HG02571 (cell line): ENCODE data around the gene GID8.

Experiments
- ATAC-seq: cut with Tn5 transposase; IDR thresholded peaks from one replicate; pipeline ENCODE4 v1.9.1; 2021; ENCODE audit warnings: mild to moderate bottlenecking, moderate library complexity; ENCODE audit not compliant: unreplicated experiment

GID8 gene

DNA sequence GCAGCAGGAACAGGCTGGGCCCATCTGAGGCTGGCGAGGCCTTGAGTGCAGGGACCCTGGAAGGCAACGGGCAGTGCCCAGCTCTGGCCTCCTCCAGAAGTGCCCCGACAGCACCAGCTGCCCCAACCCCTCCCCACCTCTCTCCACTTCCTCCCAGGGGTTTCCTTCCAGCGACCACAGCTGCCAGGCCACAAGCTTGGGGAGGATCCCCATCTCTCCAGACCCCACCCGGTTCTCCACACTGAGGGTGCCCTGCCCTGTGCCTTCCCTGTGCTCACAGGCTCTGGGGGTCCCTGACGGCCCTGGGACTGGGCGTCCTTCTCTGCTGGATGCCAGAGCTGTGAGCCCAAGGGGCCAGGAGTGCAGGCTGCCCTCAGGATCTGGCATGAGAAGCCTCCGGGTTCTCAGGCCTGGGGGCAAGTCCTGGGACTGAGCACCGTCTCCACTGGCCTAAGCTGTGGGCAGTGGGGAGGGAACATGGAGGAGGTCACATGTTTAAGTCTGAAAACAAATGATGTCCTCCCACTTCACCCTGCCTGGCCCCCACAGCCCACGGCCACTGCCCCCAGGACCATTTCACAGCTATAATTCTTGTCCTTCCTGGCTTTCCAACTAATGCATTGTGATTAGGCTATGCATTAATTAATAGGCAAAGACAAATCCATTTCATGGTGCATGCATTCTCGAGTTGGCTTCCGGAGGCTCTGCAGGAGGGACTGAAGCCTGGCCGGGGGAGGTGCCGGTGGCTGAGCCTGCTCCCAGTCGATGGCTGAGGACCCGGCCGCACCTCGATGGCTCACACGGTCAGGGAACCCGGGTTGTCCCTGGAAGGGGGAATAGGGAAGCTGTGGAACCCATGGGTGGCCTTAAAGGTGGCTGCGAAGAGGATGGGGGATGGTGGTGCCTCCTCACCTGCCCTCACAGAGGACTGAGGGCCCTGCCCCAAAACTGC is 44.5 kb downstream of the GID8 start:
- no peak for ATAC-seq

- ATAC-seq = no peak
Measured at GRCh38 chr20:62983210-62983609, 45.3 kb downstream of the GID8 start.

DNA sequence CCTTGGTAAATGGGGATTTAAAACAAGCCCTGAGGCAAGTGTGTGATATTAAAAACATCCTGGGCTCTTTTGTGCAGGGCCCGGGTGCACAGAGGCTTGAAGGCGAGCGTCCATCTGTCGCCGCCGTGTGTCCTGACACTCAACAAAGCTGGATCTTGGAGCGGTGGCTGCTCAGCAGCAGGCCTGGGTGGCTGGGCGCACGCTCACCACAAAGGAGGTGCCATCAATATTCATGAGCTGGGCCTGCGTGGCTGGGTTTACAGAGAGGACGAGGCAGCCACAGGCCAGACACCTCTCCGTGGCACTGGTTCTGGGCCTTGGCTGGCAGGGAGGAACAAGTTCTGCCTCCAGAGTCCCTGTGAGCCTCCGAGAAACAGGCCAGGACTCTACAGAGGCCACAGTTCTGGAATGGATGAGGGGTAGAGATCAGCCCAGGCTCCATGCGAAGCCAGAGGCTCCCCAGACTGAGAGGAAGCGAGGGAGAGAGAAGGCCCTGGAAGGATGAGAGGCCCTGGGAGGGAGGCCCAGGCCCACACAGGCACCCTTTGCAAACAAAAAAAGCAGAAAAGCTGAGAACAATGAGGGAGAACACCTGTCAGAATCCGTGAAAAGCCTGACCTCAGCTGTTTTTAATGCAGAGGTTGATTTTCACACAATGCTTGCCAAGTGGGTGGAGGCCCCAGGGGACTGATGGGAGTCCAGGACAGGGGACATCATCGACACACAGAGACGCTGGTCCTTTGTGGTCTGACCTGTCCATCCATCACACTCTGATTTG is 46.9 kb downstream of the GID8 start:
- ATAC-seq = no peak

DNA sequence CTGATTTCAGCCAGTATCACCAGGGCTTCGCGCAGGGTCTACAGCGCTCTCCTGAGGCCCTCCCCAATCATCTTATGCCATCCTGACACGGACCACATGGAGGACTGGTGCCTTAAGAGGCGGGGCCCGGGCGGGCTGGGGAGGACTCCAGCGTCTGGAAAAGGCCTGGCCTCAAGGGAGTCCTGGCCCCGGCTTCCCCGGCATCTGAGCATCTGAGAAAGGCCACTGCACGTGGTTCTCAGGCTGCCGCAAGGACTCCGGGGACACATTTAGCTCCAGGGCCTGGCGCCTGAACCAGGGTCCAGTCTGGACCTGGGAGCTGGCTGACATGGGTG is 47.5 kb downstream of the GID8 start:
- no peak for ATAC-seq

GRCh38 chr20:62986257-62986800 is 48.4 kb downstream of the GID8 start:
- no peak for ATAC-seq

- ATAC-seq = no peak
Measured at GRCh38 chr20:62987114-62987513, 49.2 kb downstream of the GID8 start.

DNA sequence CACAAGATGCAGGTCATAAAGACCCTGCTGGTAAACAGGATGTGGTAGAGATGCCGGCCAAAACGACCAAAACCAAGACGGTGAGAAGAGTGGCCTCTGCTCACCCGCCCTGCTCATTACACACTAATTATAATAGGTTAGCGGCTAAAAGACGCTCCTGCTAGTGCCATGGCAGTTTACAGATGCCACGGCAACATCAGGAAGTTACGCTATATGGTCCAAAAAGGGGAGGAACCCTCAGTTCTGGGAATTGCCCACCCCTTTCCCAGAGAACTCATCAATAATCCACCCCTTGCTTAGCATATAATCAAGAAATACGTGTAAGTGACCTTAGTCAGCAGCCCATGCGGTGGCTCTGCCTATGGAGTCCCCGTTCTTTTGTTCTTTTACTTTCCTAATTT is 51.3 kb downstream of the GID8 start:
- no peak for ATAC-seq

DNA sequence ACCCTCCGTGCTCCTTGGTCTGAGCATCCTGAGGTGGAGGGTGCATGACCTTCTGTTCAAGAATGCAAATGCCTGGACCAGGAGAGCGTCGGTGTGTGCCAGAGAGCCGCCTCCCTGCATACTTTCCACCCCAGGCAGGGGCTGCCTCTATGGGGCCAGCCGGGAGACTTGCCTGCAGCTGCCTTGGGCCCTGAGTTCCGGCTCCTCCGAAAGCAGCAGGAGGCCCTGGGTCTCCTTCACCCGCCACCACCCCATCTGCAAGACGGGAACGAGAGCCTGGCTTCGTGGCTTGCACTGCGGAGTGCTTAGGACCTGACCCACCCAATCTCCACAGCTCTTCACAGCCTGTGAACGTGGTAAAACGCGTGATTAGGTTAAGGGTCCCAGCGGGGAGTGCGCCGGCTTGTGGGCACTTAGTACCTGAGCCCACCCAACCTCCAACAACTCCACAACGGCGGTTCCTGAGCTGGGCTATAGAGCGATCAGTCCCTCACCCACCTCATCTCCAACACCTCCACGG is 52.4 kb downstream of the GID8 start:
- ATAC-seq = no peak

- ATAC-seq = no peak
Measured at GRCh38 chr20:62991196-62991807, 53.4 kb downstream of the GID8 start.

- no peak for ATAC-seq
Measured at GRCh38 chr20:62991863-62992262, 53.9 kb downstream of the GID8 start.

DNA sequence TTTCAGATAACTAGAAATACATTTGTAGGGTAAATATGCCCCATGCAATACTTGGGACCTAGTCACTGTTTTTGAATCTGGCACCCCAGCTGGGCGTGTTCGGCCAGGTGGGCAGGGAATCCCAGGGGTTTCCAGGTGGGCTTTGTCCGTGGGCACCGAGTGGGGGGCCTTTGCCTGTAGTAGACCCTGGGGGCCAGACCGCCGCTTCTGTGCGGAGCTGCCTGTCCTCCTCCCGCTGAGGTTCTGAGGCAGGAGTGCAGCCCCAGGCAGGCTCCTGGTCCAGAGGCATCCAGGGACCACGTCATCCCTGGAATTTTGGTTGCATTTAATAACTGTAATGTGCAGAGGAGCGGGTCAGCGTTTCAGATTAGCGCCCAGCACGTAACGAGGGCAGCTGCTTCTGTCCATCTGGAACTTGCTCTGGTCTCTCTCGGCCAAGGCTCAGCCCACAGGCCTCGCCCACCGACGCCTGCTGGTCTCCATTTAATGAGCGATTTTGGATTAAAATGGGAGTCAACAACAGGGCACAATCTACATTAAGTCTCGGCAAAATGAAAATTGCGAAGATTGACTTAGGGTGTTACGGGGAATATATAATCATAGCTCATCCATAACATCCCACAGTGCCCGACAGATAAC is 56.0 kb downstream of the GID8 start:
- ATAC-seq = no peak

DNA sequence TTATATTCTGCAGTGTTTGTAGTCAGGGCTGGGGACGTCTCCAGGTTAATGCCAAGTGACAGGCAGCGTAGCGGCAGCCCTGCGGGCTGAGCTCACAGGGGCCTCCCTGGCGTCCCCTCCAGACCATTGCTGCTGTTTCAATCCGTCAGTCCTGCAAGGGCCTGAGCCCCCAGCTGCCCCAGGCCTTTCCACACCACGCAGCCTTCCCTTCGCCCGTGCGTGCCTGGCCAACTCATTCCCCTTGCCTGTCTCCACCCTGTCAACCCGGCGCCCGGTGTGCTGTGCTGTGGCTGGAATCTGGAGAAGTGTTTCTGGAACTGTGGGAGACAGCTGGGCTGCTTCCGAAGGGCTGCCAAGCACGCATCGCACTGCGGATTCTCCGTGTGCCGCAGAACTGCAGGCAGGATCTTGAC is 56.9 kb downstream of the GID8 start:
- ATAC-seq = no peak

- ATAC-seq = no peak
Measured at GRCh38 chr20:62995481-62995880, 57.5 kb downstream of the GID8 start.

- ATAC-seq = no peak
Measured at GRCh38 chr20:62995898-62996595, 58.1 kb downstream of the GID8 start.

GRCh38 chr20:62996596-62996982 is 58.6 kb downstream of the GID8 start:
- ATAC-seq = no peak

DNA sequence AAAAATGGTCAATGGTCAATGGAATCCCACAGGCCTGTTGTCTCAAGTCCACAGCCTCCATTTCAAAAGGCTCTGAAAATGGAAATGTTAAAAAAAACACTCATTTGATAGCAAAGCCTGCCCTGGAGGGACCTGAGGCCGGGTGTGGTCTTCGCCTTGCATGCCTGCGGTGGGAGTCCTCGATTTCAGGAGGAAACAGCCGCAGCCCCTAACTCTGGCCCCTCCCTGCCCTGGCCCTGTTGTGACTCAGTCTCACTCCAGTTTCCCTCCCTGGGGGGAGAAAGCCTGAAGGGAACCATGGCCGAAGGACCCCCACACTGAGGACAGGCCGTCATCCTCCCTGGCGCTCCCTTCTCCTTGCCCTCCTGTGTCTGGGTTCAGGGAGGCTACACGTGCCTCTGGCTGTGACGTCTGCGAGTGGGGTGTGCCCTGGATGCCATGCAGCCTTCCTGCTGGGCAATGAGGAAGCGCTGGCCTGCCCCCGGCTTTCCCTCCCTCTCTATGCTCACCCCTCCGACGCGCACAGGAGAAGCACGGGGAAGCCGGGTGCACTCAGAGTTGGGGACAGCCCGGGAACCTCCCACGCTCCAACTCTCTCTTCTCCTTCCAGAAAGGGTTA is 59.6 kb downstream of the GID8 start:
- ATAC-seq = no peak
